Kidney tubule cell (primary cell): ENCODE measurements around the gene MIB2.
"Not testable (repeated sequence)": the region's sequence is repeated elsewhere in the genome, so short reads cannot be mapped to it uniquely, and the experiment has no call there.

Experiments
- DNase-seq: peaks from one replicate; pipeline ENCODE4 v3.0.0-alpha.2; 2018; ENCODE audit warnings: low spot score

Gene MIB2

DNA sequence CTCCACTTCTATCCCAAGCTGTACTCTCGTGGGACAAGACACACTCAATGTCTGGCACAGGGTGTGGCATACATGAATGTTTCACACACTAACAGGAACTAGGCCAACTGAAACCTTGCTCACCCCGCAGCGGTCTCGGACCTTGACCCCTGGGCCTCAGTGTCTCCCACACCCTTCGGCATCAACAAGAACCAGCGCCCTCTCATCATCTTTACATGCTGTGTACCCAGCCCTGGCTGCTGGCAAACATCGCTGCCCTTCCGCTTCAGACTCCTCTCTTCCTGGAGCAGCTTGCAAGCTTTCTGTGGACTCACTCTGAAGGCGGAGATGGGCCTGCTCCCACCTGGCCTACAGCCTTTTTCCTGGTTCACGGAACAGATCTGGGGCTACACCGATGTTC lies 33.0 kb downstream of the MIB2 start:
- DNase-seq, result not testable (repeated sequence)

DNA sequence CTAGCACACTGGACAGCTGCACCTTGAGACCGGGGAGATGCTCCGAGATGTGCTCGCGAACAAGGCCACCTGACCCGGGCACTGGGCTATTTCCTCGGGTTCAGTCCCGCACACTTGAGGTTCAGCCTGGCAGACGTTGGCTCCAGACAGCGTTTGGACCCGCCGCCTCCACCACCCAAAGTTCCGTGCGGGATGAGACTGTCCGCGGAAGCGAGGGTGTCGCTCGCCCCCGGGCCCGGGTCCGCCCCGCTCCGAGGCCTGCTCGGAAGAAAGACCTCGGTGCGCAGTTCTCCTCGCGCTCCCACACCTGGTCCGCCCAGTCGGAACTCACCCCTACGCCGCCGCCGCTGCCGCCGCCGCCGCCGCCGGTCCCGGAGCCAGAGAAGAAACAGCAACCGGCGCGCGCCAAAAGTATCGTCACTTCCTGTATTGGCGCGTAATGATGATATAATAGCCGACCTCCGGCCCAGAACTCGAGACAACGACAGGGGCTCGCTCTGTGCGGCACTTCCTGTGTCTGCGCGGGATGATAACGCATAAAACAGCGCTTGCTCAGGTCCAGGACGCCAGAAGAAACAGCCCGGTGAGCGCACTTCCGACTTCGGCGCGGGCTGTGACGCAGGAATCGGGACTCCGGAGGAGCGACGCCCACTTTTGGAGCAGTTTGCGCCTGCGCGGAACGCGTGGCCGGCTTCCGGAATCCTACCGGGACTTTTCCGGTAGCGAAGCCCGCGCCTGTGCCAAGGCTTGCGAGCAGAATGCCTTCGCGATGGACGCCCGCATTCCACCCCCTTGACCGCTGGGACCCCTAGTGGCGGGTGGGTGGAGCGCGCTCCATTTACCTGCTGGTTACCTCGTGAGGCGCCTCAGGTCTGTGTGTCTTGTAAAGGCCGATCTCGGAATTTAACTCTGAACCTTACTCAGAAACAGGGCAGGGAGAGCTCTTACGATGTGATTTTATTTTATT lies 43.6 kb downstream of the MIB2 start, which contains the start of gene CDK11B:
TSS of gene CDK11B (minus strand) at position 422 of the 967 bp plus-strand sequence. CDS start 1,519 bp downstream, outside the sequence.
- peak; percentile 98 for DNase-seq

GRCh38 chr1:1662392-1662791 lies 47.1 kb downstream of the MIB2 start:
- DNase-seq, result not testable (repeated sequence)

DNA sequence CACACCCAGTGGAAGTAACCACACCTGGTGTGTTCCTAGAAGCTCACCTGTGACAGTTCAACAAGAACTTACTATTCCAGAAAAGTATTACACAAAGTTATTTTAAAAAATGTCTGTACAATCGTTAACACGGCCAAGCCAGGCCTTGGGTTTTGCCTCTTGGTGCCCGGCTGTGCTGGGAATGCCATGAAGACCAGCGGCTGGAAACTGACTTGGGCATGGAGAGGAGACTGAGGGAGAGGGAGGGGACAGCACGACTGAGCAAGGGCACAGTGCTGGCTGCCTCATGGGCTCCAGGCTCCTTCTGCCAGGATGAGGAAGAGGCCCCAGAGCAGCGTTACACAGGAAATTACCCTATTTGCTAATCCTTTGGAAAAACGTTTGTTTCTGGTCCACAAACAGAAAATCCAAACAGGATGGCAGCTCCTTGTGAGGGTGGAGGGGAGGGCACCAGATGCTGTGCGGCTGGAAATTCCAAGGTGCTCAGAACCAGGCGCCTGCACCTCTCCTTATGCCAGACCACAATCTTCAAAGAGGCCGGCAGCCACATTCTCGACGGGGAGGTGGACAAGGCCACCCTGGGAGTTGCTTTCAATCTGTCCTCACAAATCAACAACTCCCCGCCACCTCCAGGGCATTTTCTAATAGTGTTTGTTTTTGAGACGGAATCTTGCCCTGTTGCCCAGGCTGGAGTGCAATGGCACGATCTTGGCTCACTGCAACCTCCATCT lies 47.7 kb downstream of the MIB2 start:
- not testable (repeated sequence) for DNase-seq

GRCh38 chr1:1664318-1664717 lies 49.0 kb downstream of the MIB2 start:
- DNase-seq, result not testable (repeated sequence)

- no peak for DNase-seq
These were observed 49.9 kb downstream of the MIB2 start for GRCh38 chr1:1664941-1665814.

- DNase-seq, result no peak
These were observed 50.5 kb downstream of the MIB2 start for GRCh38 chr1:1665815-1666251.

DNA sequence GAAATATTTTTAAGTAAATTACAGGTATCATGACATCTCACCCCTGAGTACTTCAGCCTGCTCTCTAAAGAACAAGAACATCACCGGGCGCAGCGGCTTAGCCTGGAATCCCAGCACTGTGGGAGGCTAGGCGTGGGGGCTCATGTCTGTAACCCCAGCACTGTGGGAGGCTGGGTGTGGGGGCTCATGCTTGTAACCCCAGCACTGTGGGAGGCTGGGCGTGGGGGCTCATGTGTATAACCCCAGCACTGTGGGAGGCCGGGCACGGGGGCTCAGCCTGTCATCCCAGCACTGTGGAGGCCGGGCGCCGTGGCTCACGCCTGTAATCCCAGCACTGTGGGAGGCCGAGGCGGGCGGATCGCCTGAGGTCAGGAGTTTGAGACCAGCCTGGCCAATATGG lies 51.2 kb downstream of the MIB2 start:
- no peak for DNase-seq

DNA sequence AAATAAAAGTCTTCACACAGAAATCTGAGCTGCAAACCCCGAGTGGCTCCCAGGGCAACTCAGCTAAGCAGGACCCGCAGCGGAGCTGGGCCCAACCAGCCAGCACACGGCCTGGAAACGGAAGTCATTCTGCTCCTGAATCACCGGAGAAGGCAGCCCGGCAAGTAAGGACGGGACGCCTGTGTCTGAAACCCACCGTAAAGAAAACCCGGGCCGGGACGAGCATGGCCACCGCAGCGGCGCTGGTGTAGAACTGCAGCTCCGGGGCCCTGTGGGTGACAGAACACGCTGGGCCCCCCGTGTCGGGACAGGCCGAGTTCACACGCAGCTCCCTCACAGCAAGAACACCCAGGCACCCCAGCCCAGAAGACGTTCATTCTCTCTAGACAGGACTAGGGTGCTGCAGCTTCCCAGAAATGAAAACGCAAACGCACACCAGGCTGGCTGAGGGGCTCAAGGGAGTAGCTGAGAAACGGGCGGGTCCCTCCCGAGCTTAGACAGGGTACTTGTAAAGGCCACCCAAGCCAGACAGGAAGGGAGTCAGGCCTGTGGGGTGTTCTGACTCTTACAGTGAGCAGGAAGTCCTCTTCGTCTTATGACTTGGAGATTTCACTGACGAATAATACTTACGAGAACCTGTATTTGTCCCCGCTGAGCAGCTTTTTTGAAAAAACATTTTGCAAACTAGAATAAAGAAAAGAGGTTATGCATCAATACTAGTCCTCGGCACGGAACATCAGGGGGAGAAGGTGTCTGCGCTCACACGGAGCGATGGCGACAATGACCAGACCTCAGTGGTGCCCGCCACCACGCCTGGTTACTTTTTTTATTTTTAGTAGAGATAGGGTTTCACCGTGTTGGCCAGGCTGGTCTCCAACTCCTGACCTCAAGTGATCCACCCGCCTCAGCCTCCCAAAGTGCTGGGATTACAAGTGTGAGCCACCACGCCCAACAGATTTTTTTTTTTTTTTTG lies 54.5 kb downstream of the MIB2 start:
- DNase-seq, result no peak

DNA sequence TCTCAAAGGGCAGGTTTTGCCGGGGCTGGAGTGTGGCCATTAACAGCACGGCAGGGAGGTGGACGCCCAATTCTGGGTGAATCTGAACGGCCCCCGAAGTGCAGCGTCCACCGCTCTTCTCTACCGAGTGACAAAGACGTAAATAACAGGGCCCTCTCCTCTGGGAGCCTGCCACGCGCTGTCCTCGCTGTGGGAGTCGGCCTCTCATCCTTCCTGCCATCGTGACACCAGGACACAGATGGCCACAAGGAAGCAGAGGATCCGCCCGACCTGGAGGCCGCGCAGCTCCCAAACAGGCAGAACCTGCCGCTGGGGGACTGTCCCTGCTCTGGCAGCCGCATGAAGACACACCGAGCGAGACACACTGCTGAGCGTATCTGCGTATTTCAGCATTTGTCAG lies 55.6 kb downstream of the MIB2 start:
- DNase-seq, result no peak

DNA sequence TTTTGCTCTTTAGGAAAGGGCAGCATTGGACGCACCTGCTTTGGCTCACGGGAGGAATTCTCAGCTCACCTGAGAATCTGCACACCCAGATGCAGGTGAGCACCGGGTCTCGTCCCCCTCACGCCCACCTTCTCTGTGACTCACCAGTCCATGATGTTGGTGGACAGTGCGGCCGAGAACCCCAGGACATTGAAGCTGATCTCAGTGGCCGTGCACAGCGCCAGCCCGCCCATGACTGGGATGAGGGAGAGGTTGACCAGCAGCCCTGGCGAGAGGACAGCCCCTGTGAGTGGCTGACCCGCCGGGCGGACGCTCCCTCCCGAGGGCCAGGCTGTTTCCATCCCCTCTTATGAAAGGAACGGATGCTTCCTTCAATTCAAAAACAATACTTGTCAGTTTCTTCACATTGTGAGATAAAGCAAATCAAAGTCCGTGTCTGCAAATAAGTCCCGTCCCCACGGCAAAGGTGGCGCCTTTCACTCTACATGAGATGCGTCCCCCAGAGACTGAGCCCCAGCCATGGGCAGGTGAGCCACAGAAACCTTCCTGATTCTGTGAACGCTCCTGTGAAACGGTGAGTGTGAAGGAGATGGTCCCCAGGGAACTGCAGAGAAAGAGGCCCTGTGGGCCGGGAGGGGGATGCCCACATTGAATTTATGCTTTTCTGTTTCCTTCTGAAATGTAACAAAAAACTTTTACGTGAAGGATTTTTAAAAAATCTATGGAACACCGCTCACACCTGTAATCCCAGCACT lies 56.2 kb downstream of the MIB2 start:
- no peak for DNase-seq

GRCh38 chr1:1672181-1672965 lies 57.1 kb downstream of the MIB2 start:
- DNase-seq, result no peak

- not testable (repeated sequence) for DNase-seq
These were observed 59.5 kb downstream of the MIB2 start for GRCh38 chr1:1674806-1675205.

- DNase-seq, result not testable (repeated sequence)
These were observed 59.9 kb downstream of the MIB2 start for GRCh38 chr1:1675218-1675617.

DNA sequence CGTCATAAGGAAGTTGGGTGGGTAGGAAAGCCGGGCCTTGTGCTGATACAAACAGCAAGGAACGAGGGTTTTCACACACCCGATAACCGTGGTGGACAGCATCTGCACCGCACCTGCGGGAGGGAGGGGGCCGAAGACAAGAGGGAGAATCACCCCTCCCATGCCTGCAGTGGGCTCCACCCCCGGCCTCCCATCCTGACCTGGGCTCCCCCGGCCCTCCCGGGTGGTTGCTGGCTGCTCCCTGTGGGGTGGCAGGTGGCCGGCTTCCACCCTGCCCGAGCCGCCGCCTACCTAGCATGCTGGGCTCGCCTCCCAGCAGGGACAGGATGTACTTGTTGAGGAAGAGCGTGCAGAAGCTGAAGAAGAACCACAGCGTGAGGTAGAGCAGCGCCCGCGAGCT lies 60.8 kb downstream of the MIB2 start:
- not testable (repeated sequence) for DNase-seq

GRCh38 chr1:1677718-1678580 lies 62.6 kb downstream of the MIB2 start:
- DNase-seq, result no peak

- peak; percentile 41 for DNase-seq
These were observed 63.5 kb downstream of the MIB2 start for GRCh38 chr1:1678581-1679380.
